ENCODE measurements around the gene SLC17A8. TPM values are rescaled to one million over a fixed set of nuclear protein-coding genes. Genes with fewer than 3 reads are reported as not detected.
"Not testable (repeated sequence)": the region's sequence is repeated elsewhere in the genome, so short reads cannot be mapped to it uniquely, and the experiment has no call there.

Gene SLC17A8
- total RNA-seq, 1 donor from 2014 or later = not detected

DNA sequence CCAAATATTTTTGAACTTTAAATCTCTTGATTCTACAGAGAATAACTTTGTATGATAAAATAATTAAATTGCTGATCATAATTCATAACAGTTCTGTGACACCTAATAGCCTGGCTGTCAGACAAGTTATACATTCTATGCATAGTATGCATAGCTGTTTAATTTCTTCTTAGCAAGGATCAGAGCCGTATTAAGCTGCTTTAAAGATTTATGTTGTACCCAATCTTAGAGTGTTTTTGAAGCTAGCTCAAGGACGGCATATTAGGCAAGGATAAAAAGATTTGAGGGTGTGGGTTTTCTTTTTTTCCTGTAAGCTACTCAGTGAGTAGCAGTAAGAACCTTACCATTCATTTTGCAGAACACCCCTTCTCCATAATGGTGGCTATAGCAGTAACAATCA, 45.9 kb downstream of the SLC17A8 start:
- no peak for ATAC-seq (ENCODE audit: poor library complexity)
- intact Hi-C loops (cut with DNase I) = no loop called here
- no peak for DNase-seq

GRCh38 chr12:100403446-100403845, 46.6 kb downstream of the SLC17A8 start:
- intact Hi-C loops (cut with DNase I) = no loop called here
- ATAC-seq (ENCODE audit: poor library complexity) (no peak), DNase-seq (no peak)

GRCh38 chr12:100404769-100405407, 48.0 kb downstream of the SLC17A8 start:
- intact Hi-C loops (cut with DNase I) = no loop called here

DNA sequence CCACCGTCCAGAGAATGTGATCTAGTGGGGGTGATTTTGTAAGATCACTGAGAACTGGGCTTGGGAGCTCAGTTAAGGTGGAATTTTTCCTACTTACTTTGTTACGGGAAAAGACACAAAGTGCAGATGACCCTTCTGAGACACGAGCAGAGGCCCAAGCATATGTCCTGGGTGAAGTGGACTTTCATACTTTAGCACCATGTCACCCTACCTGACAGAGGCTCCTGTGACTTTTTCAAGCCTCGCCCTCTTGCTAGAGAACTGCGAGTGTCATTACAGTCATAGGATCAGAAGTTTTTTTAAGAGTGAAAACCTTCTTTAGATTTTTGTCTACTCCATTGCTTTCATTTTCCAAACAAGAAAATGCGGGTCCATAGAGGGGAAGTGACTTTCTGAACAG, 56.1 kb downstream of the SLC17A8 start:
- intact Hi-C loops (cut with DNase I) = no loop called here
- no peak for ATAC-seq (ENCODE audit: poor library complexity)
- DNase-seq = no peak

More at GRCh38 chr12:100404769-100405407, 48.0 kb downstream of the SLC17A8 start:
- no peak for ATAC-seq (ENCODE audit: poor library complexity)
- DNase-seq = no peak

DNA sequence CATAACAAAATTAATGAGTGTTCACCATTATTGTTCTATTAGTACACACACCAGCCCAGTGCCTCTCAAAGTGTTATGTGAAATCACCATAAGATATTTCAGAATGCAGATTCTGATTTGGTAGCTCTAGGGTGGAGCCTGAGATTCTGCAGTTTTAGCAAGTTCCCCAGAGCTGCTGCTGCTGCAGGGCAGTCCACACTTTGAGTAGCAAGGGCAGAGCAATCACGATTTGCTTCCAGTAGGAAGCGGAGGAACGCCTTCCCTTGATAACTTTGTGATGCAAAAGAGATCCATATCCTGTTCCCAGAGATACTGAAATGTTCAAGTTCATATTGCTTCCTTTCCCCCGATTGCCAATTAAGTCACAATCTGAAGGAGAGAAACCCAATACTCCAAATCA, 57.9 kb downstream of the SLC17A8 start:
- ATAC-seq (ENCODE audit: poor library complexity) (no peak), DNase-seq (no peak)
- intact Hi-C loops (cut with DNase I) = no loop called here

- intact Hi-C loops (cut with DNase I) = no loop called here
These were observed 65.8 kb downstream of the SLC17A8 start for GRCh38 chr12:100422646-100423045.

GRCh38 chr12:100426145-100426544, 69.3 kb downstream of the SLC17A8 start:
- no peak for ATAC-seq (ENCODE audit: poor library complexity)

More at GRCh38 chr12:100422646-100423045, 65.8 kb downstream of the SLC17A8 start:
- DNase-seq (no peak), ATAC-seq (ENCODE audit: poor library complexity) (no peak)

DNA sequence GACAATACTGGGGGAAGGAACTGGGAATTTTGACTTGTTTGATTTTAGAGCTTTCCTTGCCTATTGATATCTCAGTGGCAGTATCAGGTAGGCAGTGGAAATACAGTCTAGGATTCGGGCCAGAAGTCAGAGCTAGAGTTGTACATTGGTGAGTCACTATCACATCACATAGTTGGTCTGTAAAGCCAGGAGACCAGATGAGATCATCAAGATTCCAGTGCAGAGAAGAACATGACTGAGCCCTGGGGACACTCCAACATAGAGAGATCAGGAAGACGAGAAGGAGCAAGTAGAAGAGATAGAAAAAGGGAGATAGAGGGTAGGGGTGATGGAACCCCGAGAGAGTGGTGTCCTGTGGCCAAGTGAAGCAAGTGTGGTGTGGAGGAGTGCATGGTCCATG, 70.2 kb downstream of the SLC17A8 start:
- DNase-seq = no peak
- intact Hi-C loops (cut with DNase I) = no loop called here
- ATAC-seq (ENCODE audit: poor library complexity) = no peak

More at GRCh38 chr12:100426145-100426544, 69.3 kb downstream of the SLC17A8 start:
- DNase-seq = no peak
- intact Hi-C loops (cut with DNase I) = no loop called here

DNA sequence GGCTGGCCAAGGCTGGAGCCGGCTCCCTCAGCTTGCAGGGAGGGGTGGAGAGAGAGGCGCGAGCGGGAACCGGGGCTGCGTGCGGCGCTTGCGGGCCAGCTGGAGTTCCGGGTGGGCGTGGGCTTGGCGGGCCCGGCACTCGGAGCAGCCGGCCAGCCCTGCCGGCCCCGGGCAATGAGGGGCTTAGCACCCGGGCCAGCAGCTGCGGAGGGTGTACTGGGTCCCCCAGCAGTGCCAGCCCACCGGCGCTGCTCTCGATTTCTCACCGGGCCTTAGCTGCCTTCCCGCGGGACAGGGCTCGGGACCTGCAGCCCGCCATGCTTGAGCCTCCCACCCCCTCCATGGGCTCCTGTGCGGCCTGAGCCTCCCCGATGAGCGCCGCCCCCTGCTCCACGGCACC, 73.4 kb downstream of the SLC17A8 start:
- intact Hi-C loops (cut with DNase I) = not testable (repeated sequence)

DNA sequence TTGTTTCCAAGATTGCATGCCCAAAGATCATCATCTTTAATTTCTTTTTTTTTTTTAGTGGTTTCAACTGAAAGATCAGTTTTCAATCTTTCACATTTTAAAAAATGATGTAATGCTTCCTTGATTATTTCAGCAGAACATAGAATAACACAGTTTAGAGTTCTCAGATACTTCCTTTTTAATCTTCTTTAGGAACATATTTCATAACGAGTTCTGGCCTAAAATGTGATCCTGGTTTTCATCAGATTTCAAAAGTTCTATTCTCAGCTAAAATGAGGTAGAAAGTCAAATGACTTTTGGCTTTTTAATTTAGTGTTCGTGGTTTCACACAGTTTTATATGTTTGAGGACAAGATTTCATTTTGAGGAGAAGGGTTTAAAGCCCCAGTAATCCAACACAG, 76.8 kb downstream of the SLC17A8 start:
- intact Hi-C loops (cut with DNase I) = no loop called here
- DNase-seq = no peak
- ATAC-seq (ENCODE audit: poor library complexity) = no peak

More for the DNA sequence above, 73.4 kb downstream of the SLC17A8 start:
- not testable (repeated sequence) for DNase-seq; ATAC-seq (ENCODE audit: poor library complexity)

- DNase-seq (no peak), ATAC-seq (ENCODE audit: poor library complexity) (no peak)
- intact Hi-C loops (cut with DNase I) = no loop called here
These were observed 77.3 kb downstream of the SLC17A8 start for GRCh38 chr12:100434177-100434576.

DNA sequence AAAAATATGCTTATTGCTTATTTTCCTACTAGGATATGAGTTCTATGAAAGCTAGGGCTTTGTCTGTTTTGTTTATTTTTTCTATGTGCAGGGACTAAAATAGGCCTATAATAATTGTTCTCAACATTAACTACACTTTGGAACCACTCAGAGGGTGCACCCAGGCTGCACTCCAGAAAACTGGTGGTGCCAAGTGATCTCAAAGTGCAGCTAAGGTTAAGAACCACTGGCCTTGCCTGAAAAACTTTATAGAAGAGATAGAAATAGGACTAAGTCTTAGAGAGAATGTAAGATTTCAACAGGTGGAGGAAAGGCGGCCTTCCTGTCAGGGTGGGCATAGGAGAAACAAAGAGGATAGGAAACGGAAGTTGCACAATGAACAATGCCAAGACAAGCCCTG, 79.1 kb downstream of the SLC17A8 start:
- no peak for DNase-seq
- intact Hi-C loops (cut with DNase I) = no loop called here
- no peak for ATAC-seq (ENCODE audit: poor library complexity)

GRCh38 chr12:100437038-100437841, 80.4 kb downstream of the SLC17A8 start:
- ATAC-seq (ENCODE audit: poor library complexity) (no peak), DNase-seq (no peak)
- intact Hi-C loops (cut with DNase I) = no loop called here

- no peak for DNase-seq
- no peak for ATAC-seq (ENCODE audit: poor library complexity)
- intact Hi-C loops (cut with DNase I) = no loop called here
These were observed 82.9 kb downstream of the SLC17A8 start for GRCh38 chr12:100439797-100440196.

- ATAC-seq (ENCODE audit: poor library complexity) (no peak), DNase-seq (no peak)
- intact Hi-C loops (cut with DNase I) = no loop called here
These were observed 85.5 kb downstream of the SLC17A8 start for GRCh38 chr12:100442403-100442802.

DNA sequence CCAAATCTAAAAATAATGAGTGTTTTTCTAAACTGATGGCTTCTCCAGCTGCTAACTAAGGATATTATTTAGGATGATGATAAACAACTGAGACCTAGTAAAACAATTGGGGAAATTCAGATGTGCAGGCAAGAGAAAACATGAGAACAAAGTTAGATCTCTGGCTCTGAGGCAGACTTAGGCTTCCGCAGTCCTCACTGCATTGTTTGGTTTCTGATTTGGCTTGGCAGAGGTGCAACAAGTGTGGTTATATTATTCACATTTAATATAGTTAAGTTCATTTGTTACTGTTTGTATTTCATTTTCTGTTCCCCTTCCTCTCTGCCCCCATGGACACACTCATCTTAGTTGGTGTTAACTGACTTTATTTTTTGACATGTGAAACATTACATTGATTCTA, 86.6 kb downstream of the SLC17A8 start:
- DNase-seq = no peak
- intact Hi-C loops (cut with DNase I) = no loop called here
- no peak for ATAC-seq (ENCODE audit: poor library complexity)

DNA sequence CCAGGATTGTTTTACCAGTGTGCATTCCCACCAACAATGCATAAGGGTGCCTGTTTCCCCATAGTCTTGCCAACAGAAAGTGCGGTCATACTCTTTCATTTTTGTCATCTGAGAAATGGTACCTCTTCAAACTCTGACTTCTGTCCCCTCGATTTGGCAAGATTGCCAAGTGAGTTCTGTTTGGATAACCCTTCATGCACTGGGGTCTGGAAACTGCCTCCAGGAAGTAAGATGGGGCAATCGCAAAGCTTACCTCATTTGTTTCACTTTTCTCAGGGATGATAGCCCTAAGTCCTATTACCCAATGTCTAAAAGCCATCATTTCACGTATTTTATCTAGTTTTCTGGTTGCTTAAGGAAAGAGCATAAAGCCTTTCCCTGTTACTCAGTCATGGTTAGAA, 88.2 kb downstream of the SLC17A8 start:
- DNase-seq (no peak), ATAC-seq (ENCODE audit: poor library complexity) (no peak)
- intact Hi-C loops (cut with DNase I) = no loop called here

DNA sequence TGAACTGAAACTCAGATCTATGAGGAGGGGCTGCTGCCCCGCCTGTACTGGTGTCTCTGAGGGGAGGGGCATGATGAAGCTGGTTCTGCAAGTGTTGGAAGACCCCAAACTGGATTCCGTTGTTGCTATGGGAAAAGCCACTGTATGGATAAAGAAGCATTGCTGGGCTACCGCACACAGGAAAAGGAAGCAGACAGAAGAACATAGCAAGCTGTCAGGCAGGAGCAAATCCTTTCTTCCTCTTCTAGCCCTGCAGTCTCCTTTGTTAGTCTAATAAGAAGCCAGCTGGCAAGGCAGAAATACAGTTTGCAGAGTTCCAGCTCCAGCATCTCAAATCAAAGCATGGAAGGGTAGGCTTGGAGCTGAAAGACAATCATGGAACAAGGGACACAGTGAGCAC, 90.5 kb downstream of the SLC17A8 start:
- DNase-seq = no peak
- no peak for ATAC-seq (ENCODE audit: poor library complexity)
- intact Hi-C loops (cut with DNase I) = no loop called here

GRCh38 chr12:100448656-100449055, 91.8 kb downstream of the SLC17A8 start:
- ATAC-seq (ENCODE audit: poor library complexity) (no peak), DNase-seq (no peak)
- intact Hi-C loops (cut with DNase I) = no loop called here

GRCh38 chr12:100450735-100451134, 93.9 kb downstream of the SLC17A8 start:
- no peak for DNase-seq
- intact Hi-C loops (cut with DNase I) = no loop called here
- no peak for ATAC-seq (ENCODE audit: poor library complexity)

All from Right ventricle myocardium superior (tissue), 1 donor.